Subcutaneous adipose tissue (tissue), 4 donors: Measurements from ENCODE around the gene TMCC1. TPM values are rescaled to one million over a fixed set of nuclear protein-coding genes. Genes with fewer than 3 reads are reported as not detected.

ENCODE experiments used
- total RNA-seq, 4 donors: library from RNA; depleted of rRNA; stranded (reverse); fragments of >200 nt; gene quantifications; one replicate each; pipeline ENCODE4 v1.1.0, GENCODE V29; 2016
- TF ChIP-seq, protein P1 (sequence below): fragments of 450-650 bp; IDR thresholded peaks from one replicate; pipeline ENCODE4 v1.5.1; 2016; ENCODE audit warnings: low read depth, mild to moderate bottlenecking, control low read depth, antibody characterized with exemption, moderate library complexity

Gene TMCC1
- total RNA-seq, 4 donors from 2014 or later: 24.0 to 31.5 (median 28.4) TPM

DNA sequence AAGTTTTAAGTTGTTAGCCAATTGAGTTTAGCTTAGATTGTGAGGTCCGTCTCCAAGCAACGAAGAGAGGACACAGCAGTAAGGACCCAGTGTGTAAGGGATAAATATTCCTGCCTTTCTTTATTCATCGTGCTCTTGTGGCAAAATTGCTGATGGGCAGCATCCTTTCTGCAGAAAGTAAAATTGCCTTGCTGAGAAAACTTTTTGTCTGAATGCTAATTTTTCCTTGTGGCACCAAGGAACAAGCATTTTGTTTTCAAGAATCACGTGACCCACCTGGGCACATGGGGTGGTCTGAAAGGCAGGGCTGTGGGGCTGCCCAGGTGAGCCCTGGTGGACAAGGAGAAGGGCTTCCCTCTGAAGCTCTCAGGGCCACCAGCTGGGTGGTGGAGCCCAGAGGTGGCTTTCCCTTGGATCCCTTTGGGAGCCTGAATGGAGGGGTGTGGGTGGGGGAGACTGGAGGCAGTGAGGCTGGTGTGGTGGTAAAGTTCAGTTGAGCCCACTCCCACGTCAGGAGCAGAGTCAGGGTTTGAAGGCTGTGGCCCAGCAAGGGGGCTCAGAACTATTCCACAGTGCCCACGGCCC, 24.0 kb upstream of the TMCC1 start:
- TF ChIP-seq, protein P1, sequence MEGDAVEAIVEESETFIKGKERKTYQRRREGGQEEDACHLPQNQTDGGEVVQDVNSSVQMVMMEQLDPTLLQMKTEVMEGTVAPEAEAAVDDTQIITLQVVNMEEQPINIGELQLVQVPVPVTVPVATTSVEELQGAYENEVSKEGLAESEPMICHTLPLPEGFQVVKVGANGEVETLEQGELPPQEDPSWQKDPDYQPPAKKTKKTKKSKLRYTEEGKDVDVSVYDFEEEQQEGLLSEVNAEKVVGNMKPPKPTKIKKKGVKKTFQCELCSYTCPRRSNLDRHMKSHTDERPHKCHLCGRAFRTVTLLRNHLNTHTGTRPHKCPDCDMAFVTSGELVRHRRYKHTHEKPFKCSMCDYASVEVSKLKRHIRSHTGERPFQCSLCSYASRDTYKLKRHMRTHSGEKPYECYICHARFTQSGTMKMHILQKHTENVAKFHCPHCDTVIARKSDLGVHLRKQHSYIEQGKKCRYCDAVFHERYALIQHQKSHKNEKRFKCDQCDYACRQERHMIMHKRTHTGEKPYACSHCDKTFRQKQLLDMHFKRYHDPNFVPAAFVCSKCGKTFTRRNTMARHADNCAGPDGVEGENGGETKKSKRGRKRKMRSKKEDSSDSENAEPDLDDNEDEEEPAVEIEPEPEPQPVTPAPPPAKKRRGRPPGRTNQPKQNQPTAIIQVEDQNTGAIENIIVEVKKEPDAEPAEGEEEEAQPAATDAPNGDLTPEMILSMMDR: no peak

DNA sequence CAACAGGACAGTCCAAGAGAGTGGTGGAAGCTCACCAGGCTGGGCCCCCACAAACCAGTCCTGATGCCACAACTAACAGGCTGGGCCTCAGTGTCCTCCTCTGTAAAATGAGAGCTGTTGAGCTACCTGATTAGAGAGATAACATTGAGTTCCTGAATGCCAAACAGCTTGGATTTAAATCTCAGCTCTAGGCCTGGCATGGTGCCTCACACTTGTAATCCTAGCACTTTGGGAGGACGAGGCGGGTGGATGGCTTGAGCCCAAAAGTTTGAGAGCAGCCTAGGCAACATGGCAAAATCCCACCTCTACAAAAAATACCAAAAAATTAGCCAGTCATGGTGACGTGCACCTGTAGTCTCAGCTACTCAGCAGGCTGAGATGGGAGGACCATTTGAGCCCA, 20.1 kb upstream of the TMCC1 start:
- TF ChIP-seq, protein P1: no peak

DNA sequence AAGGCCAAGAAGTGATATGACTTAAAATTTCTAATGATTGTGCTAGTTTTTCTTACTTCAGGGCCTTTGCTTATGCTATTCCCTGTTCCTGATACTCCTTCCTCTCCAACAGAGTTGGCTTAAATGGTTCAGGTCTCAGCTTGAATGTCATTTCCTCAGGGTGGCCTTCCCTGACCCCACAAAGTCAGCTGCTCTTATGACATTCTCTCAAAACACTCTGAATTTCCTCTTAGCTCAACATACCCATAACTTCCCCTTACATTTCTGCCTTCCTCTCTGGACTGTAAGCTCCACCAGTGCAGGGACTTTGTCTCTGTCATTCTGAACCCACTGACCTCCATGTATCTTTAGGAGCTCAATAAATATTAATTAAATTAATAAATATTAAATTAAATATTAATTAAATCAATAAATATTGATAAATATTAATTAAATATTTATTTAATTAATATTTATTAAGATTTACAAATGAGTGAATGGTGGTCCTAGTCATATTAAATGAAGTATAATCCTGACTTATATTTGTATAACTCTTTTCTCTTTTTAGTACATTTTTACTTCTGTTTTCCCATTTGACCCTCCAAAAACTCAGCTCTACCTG, 17.9 kb upstream of the TMCC1 start:
- TF ChIP-seq, protein P1: no peak

DNA sequence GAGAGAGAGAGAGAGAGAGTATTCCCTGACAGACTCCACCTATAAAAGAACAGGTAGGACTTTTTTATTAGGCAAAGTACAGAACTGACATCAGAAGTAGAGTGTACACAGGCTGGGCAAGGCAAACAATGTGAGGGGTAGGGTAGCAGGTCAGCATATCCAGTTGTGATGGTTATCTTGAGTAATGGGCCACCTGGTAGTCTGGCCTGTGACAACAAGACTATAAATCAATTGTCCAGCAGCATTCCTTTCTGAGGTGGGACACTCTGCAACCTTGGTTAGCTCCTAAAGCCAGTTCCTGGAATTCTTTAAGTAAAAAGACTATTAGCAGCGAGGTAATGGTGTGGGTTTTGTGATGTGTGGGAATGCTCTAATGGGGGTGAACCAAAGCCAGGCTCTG, 14.9 kb upstream of the TMCC1 start:
- TF ChIP-seq, protein P1: no peak

DNA sequence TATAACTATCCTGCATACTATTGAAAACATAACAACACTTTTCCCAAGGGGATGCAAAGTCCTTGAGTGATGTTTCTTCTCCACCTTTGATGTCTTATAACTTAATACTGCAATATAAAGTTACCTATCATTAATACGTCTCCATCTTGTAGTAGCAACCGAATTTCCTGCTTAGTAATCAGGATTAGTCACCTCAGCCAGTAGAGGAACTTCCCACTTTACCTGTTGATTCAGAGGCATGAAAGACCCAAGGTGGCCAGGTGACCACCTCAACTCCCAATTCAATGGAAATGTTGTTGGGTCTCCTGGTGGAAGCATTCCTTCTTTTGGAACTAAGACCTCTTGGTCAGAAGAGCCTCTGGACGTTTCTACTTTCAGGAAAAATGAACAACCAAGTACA, 3.5 kb upstream of the TMCC1 start:
- TF ChIP-seq, protein P1: no peak

DNA sequence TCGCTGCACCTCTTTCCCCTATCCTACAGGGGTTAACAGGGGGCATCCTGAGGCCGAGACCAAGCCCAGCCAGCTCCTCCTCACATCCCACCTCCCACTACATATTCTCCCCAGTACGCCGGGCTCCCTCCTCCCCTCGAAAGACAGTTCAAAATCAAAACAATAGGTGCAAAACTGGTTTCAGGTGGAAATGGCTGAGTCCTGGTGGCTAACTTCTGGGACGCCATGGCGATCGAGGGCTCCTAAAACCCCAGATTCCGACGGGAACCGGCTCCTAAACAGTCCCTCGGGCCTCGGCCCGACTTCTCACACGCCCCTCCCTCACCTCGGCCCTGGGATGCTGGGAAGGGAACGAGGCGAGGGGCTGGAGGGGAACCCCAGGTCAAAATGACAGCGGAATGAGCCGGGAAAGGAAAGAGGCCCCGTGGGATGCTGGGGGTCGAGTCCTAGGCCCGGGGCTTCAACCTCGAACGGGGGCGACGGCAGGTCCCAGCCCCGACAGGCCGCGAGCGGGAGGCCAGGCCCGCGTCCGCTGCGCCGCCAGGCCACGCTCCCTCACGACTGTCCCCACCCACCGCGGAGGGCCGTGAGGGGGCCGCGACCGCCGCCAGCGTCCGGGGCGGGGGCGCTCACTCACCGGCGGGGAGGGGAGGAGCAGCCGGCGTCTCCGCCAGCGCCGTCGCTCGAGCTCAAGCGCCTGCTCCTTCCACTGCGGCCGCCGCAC, 492 bp downstream of the TMCC1 start:
- TF ChIP-seq, protein P1: no peak

DNA sequence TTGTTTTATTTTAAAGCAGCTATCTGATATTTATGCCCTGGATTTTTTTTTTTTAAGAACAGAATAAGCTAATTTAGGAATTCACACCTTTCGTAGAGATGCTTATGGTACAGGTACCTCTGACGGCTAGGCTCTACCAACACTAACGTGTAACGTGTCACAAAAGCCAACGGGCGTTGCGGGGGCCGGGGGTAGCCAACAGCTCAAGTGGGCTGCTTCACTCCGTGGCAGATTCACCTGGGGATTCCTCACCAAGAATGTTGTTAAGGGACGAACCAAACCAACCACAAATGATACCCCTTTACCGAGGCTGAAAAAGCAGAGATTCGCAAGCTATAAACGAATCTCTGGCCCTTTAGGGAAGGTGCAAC, 1.0 kb downstream of the TMCC1 start:
- TF ChIP-seq, protein P1: no peak
